HCT116 (cell line): ENCODE measurements around the gene CYP27A1. TPM values are rescaled to one million over a fixed set of nuclear protein-coding genes. Genes with fewer than 3 reads are reported as not detected.

Source experiments
- ATAC-seq: fragments of 200-7000 bp; cut with Tn5 transposase; 2 replicates; pipeline ENCODE4 v1.9.1; 2020; ENCODE audit warnings: mild to moderate bottlenecking, moderate library complexity
- BruUV-seq: library from RNA; stranded (reverse); fragments of 400-500 nt; replicated peaks from 2 replicates; lab custom pipeline; 2021; lab: Mats Ljungman, UMichigan
- CTCF ChIA-PET: fragments of 300-600 bp; sonication (Branson Sonifier 250); formaldehyde crosslinking; loops from one replicate; lab custom pipeline; 2021; ENCODE audit warnings: antibody characterized with exemption; lab: Charles Lee
- POLR2A ChIA-PET: fragments of 300-600, 350-600 bp; sonication (Branson Sonifier 250); formaldehyde crosslinking; loops from one replicate; lab custom pipeline; 2021; ENCODE audit warnings: antibody characterized with exemption; lab: Charles Lee
- RAD21 ChIA-PET, 2 experiments: fragments of 300-600 bp; sonication (Branson Sonifier 250); formaldehyde crosslinking; loops; one replicate each; lab custom pipeline; 2023; ENCODE audit warnings: low total read pairs in 2 of 2; ENCODE audit not compliant: uncharacterized antibody in 2 of 2, unreplicated experiment in 2 of 2, low non-redundant PET in 1 of 2; lab: Charles Lee
- DNase-seq: peaks from one replicate; pipeline ENCODE4 v3.0.0-alpha.2; 2010; ENCODE audit warnings: low read depth, low spot score
- H2AFZ ChIP-seq: fragments of 200-600 bp; shearing (Covaris generic), sonication (generic); 2 replicates; pipeline ENCODE4 v1.6.1; 2017; ENCODE audit warnings: low read depth, mixed run types, mixed read lengths, antibody characterized with exemption, low read length; ENCODE audit not compliant: poor library complexity, severe bottlenecking
- H3K27ac ChIP-seq: 2 replicates; pipeline ENCODE4 v1.5.1; 2012; ENCODE audit warnings: low read depth, low read length
- H3K27me3 ChIP-seq: fragments of 200-600 bp; sonication (generic); 2 replicates; pipeline ENCODE4 v1.6.1; 2016; ENCODE audit warnings: mixed run types, low read length, mixed read lengths; ENCODE audit not compliant: insufficient read depth
- H3K36me3 ChIP-seq, 2 experiments: fragments of 200-500 bp in 1 of 2; fragments of 200-600 bp in 1 of 2; sonication (Bioruptor generic) in 1 of 2; sonication (generic) in 1 of 2; 2 replicates each; pipeline versions ENCODE4 v1.5.1 to v1.6.1; 2014 to 2016; ENCODE audit warnings: low read length in 2 of 2, inconsistent platforms in 1 of 2, mixed read lengths in 1 of 2, mixed run types in 1 of 2; ENCODE audit not compliant: insufficient read depth in 2 of 2, control insufficient read depth in 1 of 2
- H3K4me1 ChIP-seq, 2 experiments: fragments of 200-600 bp in 1 of 2; sonication (generic) in 1 of 2; 2 replicates each; pipeline versions ENCODE4 v1.5.1 to v1.6.1; 2012 to 2017; ENCODE audit warnings: low read length in 2 of 2, inconsistent platforms in 1 of 2, mild to moderate bottlenecking in 1 of 2, mixed read lengths in 1 of 2, mixed run types in 1 of 2, moderate library complexity in 1 of 2; ENCODE audit not compliant: insufficient read depth in 2 of 2, control insufficient read depth in 1 of 2
- H3K4me2 ChIP-seq: fragments of 200-600 bp; sonication (generic); 2 replicates; pipeline ENCODE4 v1.6.1; 2017; ENCODE audit warnings: mixed run types, low read length, mixed read lengths
- H3K4me3 ChIP-seq, 2 experiments: fragments of 200-600 bp in 1 of 2; sonication (generic) in 1 of 2; replicated peaks in 1 of 2; 2 replicates each; pipeline ENCODE4 v1.5.1; 2011 to 2016; ENCODE audit warnings: low read length in 2 of 2, control low read depth in 1 of 2, low read depth in 1 of 2, mild to moderate bottlenecking in 1 of 2, mixed read lengths in 1 of 2, mixed run types in 1 of 2
- H3K79me2 ChIP-seq: fragments of 200-600 bp; sonication (generic); 2 replicates; pipeline ENCODE4 v1.6.1; 2017; ENCODE audit warnings: mild to moderate bottlenecking, mixed run types, low read length, moderate library complexity, mixed read lengths; ENCODE audit not compliant: insufficient read depth
- H3K9ac ChIP-seq: fragments of 200-600 bp; sonication (generic); 2 replicates; pipeline ENCODE4 v1.6.1; 2016; ENCODE audit warnings: low read length, mixed read lengths
- H3K9me2 ChIP-seq: fragments of 200-600 bp; sonication (generic), shearing (Covaris generic); 2 replicates; pipeline ENCODE4 v1.6.1; 2017; ENCODE audit warnings: mixed run types, mild to moderate bottlenecking, moderate library complexity; ENCODE audit not compliant: insufficient read depth
- H3K9me3 ChIP-seq, 2 experiments: fragments of 200-500 bp in 1 of 2; fragments of 200-600 bp in 1 of 2; sonication (Bioruptor generic) in 1 of 2; sonication (generic) in 1 of 2; 2 replicates each; pipeline ENCODE4 v1.6.1; 2014 to 2017; ENCODE audit warnings: low read length in 2 of 2, mixed read lengths in 2 of 2, inconsistent platforms in 1 of 2, low read depth in 1 of 2, mild to moderate bottlenecking in 1 of 2, mixed run types in 1 of 2, moderate library complexity in 1 of 2; ENCODE audit not compliant: control insufficient read depth in 1 of 2, insufficient read depth in 1 of 2
- H4K20me1 ChIP-seq: fragments of 200-600 bp; sonication (generic), shearing (Covaris generic); 2 replicates; pipeline ENCODE4 v1.6.1; 2017; ENCODE audit warnings: mixed run types, mild to moderate bottlenecking, moderate library complexity; ENCODE audit not compliant: insufficient read depth
- CBX3 ChIP-seq: IDR thresholded peaks from 2 replicates; pipeline ENCODE4 v1.6.1; 2012; ENCODE audit warnings: low read depth
- MAX ChIP-seq: IDR thresholded peaks from 2 replicates; pipeline ENCODE4 v1.6.1; 2012
- POLR2A ChIP-seq: IDR thresholded peaks from 2 replicates; pipeline ENCODE4 v1.7.0; 2011; ENCODE audit warnings: borderline replicate concordance; ENCODE audit not compliant: insufficient read depth, insufficient read length; ENCODE audit errors: extremely low read depth
- POLR2AphosphoS5 ChIP-seq: IDR thresholded peaks from 2 replicates; pipeline ENCODE4 v1.6.1; 2011; ENCODE audit warnings: mild to moderate bottlenecking, low read depth, low read length, moderate library complexity
- RAD21 ChIP-seq: IDR thresholded peaks from 2 replicates; pipeline ENCODE4 v1.6.1; 2012; ENCODE audit warnings: low read depth, mild to moderate bottlenecking
- REST ChIP-seq: IDR thresholded peaks from 2 replicates; pipeline ENCODE4 v1.6.1; 2012; ENCODE audit warnings: low read depth
- SP1 ChIP-seq: IDR thresholded peaks from 2 replicates; pipeline ENCODE4 v1.6.1; 2012; ENCODE audit warnings: low read depth
- ZBTB33 ChIP-seq: IDR thresholded peaks from 2 replicates; pipeline ENCODE4 v1.6.1; 2011; ENCODE audit warnings: mild to moderate bottlenecking, low read length, moderate library complexity; ENCODE audit not compliant: insufficient replicate concordance; ENCODE audit errors: extremely low read depth
- ZFX ChIP-seq: fragments of 450-650 bp; IDR thresholded peaks from 2 replicates; pipeline ENCODE4 v1.6.1; 2017
- ZNF274 ChIP-seq: fragments of 200-500 bp; sonication (Bioruptor generic); IDR thresholded peaks from 2 replicates; pipeline ENCODE4 v1.6.1; 2014; ENCODE audit warnings: mild to moderate bottlenecking, low read depth, low read length, inconsistent platforms
- intact Hi-C: fragments of 100-400 bp; cut with micrococcal nuclease; formaldehyde crosslinking; loops from 2 replicates; pipeline ENCODE4 v1.10.0; 2022
- total RNA-seq: library from RNA; stranded (reverse); gene quantifications from one replicate; pipeline ENCODE4 v1.2.1, GENCODE V29; 2021; ENCODE audit not compliant: unreplicated experiment

CYP27A1 gene
- total RNA-seq, 1 experiment from 2014 or later = 1.6 TPM

- RAD21 ChIA-PET = no interaction called here
- H3K27ac ChIP-seq = no peak overlapping the region
- intact Hi-C loops = no loop called here
- no peaks in the 10 kb centered on the region for H3K4me1 ChIP-seq
- CTCF ChIA-PET = no interaction called here
- H3K9ac ChIP-seq = no peak overlapping the region
- no peaks in the 10 kb centered on the region for H3K79me2 ChIP-seq
- TF ChIP-seq RAD21 (no peak), SP1 (no peak), REST (no peak), MAX (no peak), ZFX (no peak), CBX3 (no peak), POLR2A (no peak), ZNF274 (no peak), POLR2AphosphoS5 (no peak), ZBTB33 (no peak)
- H2AFZ ChIP-seq = no peak overlapping the region
- no peak overlapping the region for H3K4me2 ChIP-seq
- ATAC-seq (no peak), DNase-seq (no peak)
- BruUV-seq = no TSS peak
- H4K20me1 ChIP-seq = no peaks in the 10 kb centered on the region
- no peaks in the 10 kb centered on the region for H3K27me3 ChIP-seq
- H3K9me2 ChIP-seq = no peaks in the 10 kb centered on the region
- H3K9me3 ChIP-seq = no peaks in the 10 kb centered on the region
- no peaks in the 10 kb centered on the region for H3K36me3 ChIP-seq
- no peak overlapping the region for H3K4me3 ChIP-seq
- POLR2A ChIA-PET = no interaction called here
Measured at GRCh38 chr2:218816561-218817011, 34.6 kb downstream of the CYP27A1 start.
